GM19372 (cell line): ENCODE data around the gene L2HGDH.
"Not testable (repeated sequence)": the region's sequence is repeated elsewhere in the genome, so short reads cannot be mapped to it uniquely, and the experiment has no call there.

Experiments
- ATAC-seq: cut with Tn5 transposase; IDR thresholded peaks from one replicate; pipeline ENCODE4 v1.9.1; 2021; ENCODE audit warnings: mild to moderate bottlenecking, low read depth, moderate library complexity; ENCODE audit not compliant: unreplicated experiment

L2HGDH gene

GRCh38 chr14:50340045-50340444 is 28.0 kb upstream of the L2HGDH start:
- no peak for ATAC-seq

- no peak for ATAC-seq
These were observed 27.3 kb upstream of the L2HGDH start for GRCh38 chr14:50339178-50339804.

- ATAC-seq = no peak
These were observed 26.6 kb upstream of the L2HGDH start for GRCh38 chr14:50338587-50338986.

- ATAC-seq = no peak
These were observed 24.2 kb upstream of the L2HGDH start for GRCh38 chr14:50335989-50336824.

- no peak for ATAC-seq
These were observed 23.4 kb upstream of the L2HGDH start for GRCh38 chr14:50335389-50335788.

GRCh38 chr14:50334211-50334610 is 22.2 kb upstream of the L2HGDH start:
- ATAC-seq = no peak

GRCh38 chr14:50333014-50333509 is 21.0 kb upstream of the L2HGDH start:
- no peak for ATAC-seq

- no peak for ATAC-seq
These were observed 19.6 kb upstream of the L2HGDH start for GRCh38 chr14:50331596-50331995.

GRCh38 chr14:50321009-50321660 is 9.1 kb upstream of the L2HGDH start:
- ATAC-seq = peak; percentile 79

GRCh38 chr14:50320283-50320682 is 8.3 kb upstream of the L2HGDH start:
- ATAC-seq = no peak

GRCh38 chr14:50319721-50320120 is 7.7 kb upstream of the L2HGDH start:
- ATAC-seq = no peak

- no peak for ATAC-seq
These were observed 7.3 kb upstream of the L2HGDH start for GRCh38 chr14:50319293-50319692.

- no peak for ATAC-seq
These were observed 6.1 kb upstream of the L2HGDH start for GRCh38 chr14:50318031-50318626.

GRCh38 chr14:50314098-50314497 is 2.1 kb upstream of the L2HGDH start:
- not testable (repeated sequence) for ATAC-seq

- peak; percentile 20 for ATAC-seq
These were observed 665 bp upstream of the L2HGDH start for GRCh38 chr14:50312734-50313054.

GRCh38 chr14:50311337-50311971 is 575 bp downstream of the L2HGDH start:
- ATAC-seq = no peak

GRCh38 chr14:50310445-50310844 is 1.6 kb downstream of the L2HGDH start:
- no peak for ATAC-seq

GRCh38 chr14:50308363-50308915 is 3.6 kb downstream of the L2HGDH start:
- no peak for ATAC-seq

GRCh38 chr14:50303744-50304471 is 8.1 kb downstream of the L2HGDH start:
- ATAC-seq = no peak

GRCh38 chr14:50301914-50302313 is 10.1 kb downstream of the L2HGDH start:
- ATAC-seq = no peak
